Cortex of kidney (tissue), 1 donor: Measurements from ENCODE around the gene NKD2.
"Not testable (repeated sequence)": the region's sequence is repeated elsewhere in the genome, so short reads cannot be mapped to it uniquely, and the experiment has no call there.

Source experiments
- DNase-seq: peaks from one replicate; lab custom pipeline; 2025; lab: John Stamatoyannopoulos, UW

The NKD2 gene

GRCh38 chr5:1069720-1070088 lies 61.1 kb downstream of the NKD2 start:
- no peak for DNase-seq

DNA sequence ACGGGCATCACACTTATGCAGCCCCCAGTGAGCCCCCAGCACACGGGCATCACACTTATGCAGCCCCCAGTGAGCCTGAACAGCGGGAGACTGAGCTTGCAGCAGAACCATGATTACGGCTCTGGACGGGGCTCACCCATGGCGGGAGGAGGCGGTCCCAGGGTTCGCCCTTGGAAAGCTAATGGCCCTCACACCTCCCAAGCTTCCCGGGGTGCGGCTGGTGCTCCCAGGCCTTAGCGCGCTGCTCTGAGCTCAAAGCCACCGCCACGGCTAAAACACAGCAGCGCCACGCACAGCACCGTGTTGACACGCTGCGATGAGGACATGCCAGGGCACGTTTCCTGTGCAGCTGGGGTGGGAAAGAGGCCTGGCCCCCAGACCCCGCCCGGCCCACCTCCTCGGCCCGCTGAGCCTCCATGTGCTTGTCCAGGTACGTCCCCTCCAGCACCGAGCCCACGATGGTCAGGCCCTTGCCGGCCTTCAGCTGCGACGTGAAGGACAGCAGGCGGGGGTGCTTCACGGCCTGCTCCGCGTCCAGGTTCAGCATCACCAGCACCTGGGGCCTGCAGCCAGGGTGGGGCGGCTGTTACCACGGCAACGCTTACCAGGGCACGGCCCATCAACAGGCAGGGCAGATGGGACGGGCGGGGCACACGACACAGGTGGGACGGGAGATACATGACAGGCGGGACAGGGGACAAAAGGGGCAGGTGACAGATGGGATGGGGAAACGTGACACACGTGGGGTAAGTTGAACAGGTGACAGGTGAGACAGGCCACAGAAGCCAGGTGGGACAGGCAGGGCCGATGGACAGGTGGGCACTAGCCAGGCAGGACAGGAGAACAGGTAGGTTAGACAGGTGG lies 64.9 kb downstream of the NKD2 start:
- no peak for DNase-seq

- DNase-seq: no peak
Observed at GRCh38 chr5:1074226-1074625, 65.6 kb downstream of the NKD2 start.

GRCh38 chr5:1074816-1075554 lies 66.4 kb downstream of the NKD2 start:
- no peak for DNase-seq

DNA sequence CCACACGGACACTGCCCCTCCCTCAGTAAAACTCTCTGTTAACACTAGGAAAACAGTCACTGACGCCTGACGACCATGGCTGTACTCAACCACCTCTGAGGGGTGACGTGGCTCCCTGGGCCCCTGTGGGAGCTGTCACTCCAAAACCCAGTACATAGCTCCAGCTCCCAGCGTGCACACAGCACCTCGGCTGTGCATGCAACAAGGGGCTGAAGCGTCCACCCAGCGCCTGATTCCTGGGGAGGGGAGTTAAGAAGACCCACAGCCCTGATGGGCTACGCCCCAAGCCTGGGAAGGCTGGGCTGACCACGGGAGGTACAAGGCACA lies 66.9 kb downstream of the NKD2 start:
- no peak for DNase-seq

DNA sequence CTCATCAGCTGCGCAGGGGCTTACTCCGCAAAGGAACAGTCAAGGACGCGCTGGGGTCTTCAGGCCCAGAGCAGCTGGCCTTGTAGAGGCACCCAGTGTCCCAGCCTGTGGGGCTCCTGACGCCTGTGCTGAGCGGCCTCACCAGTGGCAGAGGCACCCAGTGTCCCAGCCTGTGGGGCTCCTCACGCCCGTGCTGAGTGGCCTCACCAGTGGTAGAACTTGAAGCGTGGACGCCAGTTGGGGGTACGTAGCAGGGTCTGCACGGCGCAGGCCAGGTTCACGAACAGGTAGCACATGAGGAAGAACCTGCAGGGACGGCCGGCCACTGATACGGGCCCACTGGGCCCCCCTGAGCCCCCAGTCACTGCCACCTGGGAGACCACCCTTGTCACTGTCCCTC lies 67.3 kb downstream of the NKD2 start:
- no peak for DNase-seq

DNA sequence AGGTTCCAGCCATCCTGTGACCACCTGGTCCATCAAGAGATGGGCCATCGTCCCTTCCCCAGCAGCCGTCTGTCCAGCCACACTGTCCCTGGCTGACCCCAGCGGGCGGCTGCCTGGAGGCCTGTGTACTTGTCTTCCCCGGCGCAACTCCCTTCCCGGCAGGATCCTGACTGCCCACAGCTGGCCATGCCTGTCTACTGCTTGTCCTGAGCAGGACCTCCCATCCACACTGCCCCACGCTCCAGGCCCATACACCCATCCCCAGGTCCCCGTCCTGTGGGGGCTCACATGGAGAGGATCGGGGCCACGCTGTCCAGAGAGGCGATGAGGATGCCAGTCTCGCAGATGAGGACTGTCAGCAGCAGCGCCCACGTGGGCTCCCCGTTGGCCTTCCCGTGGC lies 67.8 kb downstream of the NKD2 start:
- no peak for DNase-seq

DNA sequence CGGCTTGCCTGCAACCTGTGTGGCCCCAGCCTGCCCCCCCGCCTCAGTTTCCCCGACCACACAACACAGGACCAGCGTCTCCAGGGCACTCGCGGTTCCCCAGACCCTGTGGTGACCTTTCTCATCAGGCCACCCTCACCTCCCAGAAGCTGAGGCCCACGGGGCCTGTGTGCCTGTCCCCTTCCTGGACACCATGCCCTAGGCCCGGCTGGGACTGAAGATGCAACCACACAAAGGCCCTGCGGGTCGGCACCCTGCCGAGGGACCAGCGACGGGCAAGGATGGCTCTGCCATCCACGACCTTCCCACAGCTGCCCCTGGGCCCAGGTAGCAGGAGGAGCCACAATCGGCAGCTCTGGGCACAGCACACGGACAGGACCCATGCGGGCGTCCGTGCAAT lies 68.4 kb downstream of the NKD2 start:
- DNase-seq: no peak

GRCh38 chr5:1077491-1078020 lies 69.0 kb downstream of the NKD2 start:
- DNase-seq: no peak

DNA sequence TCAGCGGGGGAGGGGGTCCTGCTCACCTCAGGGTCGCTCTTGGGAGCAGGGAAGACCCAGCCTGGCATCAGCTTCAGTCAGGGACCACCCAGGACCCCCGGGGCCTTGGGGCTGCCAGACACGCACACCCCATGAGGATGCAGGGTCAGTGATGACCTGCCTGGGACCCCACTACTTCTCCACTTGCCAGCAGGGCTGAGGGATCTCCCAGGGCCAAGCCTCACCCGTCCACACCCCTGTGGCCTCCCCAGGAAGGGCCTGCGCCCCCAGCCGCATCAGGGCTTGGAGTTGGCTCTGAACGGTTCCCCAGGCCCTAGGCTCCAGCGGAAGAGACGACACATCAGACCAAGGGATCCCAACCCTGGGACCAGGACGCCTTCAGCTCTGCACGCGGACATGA lies 69.6 kb downstream of the NKD2 start:
- DNase-seq: no peak

DNA sequence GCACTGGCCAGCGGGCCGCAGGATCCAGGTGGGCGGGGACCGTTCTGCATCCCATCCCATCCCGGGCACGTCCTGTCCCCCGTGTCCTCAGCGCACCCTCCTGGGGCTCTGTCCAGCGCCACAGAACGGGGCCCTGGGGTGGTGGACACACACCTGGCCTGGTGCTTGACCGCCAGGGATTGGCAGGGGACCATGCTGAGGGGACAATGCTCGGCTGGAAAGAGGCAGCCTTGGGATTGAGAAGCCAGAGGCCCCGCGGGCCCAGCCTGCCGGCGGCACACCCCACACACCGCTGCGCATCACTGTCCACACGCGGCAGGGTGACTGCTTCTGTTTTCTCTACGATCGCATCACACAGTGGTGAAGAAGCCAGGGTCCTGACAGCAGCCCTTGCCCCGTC lies 70.2 kb downstream of the NKD2 start:
- no peak for DNase-seq

GRCh38 chr5:1079486-1079885 lies 70.9 kb downstream of the NKD2 start:
- no peak for DNase-seq

DNA sequence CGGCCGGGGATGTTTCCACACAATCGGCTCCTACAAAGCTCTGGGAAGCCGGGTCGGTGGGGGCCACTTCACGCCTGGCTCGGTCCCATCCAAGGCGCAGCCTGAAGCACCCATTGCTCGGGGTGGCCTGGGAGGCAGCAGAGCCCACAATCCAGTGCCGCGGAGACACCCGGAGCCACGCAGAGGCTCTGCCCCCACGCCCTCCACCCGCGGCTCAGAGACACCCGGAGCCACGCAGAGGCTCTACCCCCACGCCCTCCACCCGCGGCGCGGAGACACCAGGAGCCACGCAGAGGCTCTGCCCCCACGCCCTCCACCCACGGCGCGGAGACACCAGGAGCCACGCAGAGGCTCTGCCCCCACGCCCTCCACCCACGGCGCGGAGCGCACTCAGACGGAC lies 71.4 kb downstream of the NKD2 start:
- DNase-seq: no peak

DNA sequence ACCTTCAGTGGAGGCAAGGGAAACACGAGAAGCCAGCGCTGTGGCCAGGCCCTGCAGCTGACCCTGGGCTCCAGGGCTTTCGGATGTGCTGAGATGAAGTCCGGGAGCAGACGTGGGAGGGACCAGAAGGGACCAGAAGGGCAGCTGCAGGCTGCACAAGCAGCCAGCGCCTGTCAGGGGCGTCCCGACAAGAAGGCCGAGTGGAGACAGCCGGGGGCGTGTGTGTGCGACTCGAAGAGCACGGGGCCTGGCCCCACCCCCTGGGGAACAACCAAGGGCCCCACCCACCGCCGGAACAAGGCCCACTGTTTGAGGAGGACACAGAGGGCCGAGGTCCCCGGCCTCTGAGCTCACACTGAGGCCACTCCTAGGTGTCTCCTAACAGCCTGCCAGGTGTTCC lies 71.8 kb downstream of the NKD2 start:
- DNase-seq: no peak

GRCh38 chr5:1081519-1081918 lies 72.9 kb downstream of the NKD2 start:
- DNase-seq: no peak

DNA sequence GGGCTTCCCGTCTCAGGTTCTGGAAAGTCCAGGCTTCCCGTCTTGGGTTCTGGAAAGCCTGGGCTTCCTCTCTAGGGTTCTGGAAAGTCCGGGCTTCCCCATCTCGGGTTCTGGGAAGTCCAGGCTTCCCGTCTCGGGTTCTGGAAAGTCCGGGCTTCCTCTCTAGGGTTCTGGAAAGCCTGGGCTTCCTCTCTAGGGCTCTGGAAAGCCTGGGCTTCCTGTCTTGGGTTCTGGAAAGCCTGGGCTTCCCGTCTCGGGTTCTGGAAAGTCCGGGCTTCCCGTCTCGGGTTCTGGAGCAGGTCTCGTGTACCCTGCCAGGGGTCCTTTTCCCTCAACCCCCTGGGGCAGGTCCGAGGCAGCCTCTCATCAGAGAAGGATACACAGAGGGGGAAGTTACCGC lies 74.4 kb downstream of the NKD2 start:
- DNase-seq: not testable (repeated sequence)

DNA sequence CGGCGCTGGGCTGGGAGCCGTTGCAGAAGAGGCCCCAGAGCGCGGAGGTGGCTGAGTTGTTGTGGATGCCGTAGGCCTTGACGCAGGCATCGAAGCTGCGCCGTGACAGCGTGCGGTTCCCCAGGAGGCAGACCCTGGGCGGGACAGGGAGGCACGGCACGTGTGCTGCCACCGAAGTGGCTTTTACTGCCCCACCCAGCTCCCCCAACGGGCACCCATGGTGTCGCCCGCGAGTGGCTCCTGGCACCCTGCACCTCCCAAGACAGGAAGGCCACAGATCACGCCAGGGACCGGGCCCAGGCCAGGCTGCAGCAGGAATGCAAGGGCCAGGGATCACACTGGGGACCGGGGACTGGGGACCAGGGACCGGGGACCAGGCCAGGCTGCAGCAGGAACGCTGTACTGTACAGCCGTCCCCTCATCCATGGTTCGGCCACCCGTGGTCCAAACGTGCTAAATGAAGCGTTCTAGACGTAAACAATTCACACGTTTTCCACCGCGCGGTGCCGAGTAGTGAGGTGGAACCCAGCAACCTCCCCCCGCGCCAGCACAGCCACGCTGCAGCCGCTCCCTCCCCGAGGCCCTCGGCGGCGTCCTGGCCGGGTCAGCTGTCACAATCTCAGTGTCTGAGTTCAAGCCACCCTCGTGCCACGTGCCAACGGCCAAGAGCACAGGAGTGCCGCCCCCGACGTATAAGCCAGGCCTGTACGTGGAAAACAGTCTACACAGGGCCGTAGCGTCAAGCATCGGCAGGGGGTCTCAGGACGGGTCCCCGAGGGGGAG lies 75.4 kb downstream of the NKD2 start:
- DNase-seq: no peak

- no peak for DNase-seq
Observed at GRCh38 chr5:1085391-1085790, 76.8 kb downstream of the NKD2 start.

GRCh38 chr5:1086137-1086536 lies 77.5 kb downstream of the NKD2 start:
- no peak for DNase-seq

DNA sequence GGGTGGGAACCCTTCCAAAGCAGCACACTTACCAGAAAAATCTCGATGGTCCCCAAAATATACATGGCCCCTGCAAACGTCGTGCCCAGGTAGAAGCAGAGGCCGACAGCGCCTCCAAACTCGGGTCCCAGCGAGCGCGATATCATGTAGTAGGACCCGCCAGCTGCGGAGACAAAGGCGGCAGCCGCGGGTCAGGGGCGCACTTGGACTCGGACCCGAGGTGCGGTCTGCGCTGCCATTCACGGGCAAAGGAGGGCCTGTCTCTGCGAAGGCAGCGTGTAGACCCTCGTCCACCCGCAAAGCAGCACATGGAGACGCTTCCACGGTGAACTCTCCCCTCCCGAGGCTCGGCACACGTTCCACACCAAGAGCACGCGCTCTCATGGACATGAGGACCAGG lies 78.3 kb downstream of the NKD2 start:
- DNase-seq: no peak

DNA sequence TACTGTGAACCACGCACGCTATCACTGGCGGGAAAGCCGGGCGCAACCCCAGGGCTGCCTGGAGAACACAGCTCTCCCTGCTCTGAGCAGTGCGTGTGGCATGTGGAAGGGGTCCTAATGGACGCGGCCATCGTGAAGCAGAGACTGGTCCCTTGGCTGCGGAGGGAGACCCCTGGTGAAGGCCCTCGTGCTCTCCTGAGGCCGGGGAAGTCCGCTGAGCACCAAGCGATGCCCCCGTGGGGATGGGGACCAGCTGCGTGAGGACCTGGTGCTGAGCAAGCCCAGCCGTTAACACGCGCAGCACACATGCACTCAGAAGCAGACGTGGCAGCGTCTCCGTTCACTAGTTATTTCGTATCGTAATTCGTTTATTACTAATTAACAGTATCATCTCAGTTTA lies 78.8 kb downstream of the NKD2 start:
- no peak for DNase-seq

DNA sequence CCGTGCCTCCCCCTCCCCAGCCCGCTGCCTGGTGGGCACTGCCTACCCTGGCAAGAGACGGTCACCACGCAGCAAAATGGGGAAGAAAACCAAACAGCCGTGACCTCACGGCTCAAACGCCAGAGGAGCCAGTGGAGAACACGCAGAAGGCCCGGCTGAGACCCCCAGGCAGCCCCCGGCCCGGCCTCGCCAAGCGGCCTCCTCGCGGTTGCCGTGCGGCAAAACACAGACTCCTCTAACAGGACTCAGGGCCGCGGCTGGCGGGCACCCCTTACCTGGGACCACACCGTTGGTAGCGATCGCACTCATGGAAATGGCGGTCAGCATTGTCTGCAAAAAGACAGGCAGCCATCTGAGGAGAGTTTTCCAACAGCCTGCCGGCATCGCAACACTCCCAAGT lies 79.4 kb downstream of the NKD2 start:
- no peak for DNase-seq
